GM08714 (cell line): Measurements from ENCODE around the gene CREB5.
A peak's percentile ranks its signal among the peaks of the same experiment; 100 is the strongest.

Experiments used
- H3K4me3 ChIP-seq: fragments of 200-500 bp; sonication (Bioruptor generic); 2 replicates; pipeline ENCODE4 v1.5.1; 2014; ENCODE audit warnings: mild to moderate bottlenecking, low read length, inconsistent platforms
- ZNF274 ChIP-seq: IDR thresholded peaks from 2 replicates; pipeline ENCODE4 v1.6.1; 2012; ENCODE audit warnings: mild to moderate bottlenecking, low read depth, low read length

CREB5 gene

DNA sequence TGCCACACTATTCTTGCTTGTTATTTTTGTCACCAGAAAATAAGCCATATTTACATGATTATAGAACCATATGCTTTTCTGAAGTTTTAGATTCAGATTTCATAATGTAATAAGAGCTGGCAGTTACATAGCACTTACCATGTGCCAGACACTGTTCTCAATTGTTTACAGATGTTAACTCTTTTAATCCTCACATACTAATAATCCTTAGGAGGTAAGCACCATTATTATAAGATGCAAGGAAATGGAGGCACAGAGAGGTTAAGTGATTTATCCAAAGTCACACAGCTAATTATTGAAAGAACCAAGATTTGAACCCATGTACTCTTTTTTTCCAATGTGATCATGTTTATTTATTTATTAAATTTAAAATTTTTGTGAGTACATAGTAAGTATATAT lies 57.2 kb downstream of the CREB5 start:
- TF ChIP-seq ZNF274: no peak
- H3K4me3 ChIP-seq: no peak overlapping the region

DNA sequence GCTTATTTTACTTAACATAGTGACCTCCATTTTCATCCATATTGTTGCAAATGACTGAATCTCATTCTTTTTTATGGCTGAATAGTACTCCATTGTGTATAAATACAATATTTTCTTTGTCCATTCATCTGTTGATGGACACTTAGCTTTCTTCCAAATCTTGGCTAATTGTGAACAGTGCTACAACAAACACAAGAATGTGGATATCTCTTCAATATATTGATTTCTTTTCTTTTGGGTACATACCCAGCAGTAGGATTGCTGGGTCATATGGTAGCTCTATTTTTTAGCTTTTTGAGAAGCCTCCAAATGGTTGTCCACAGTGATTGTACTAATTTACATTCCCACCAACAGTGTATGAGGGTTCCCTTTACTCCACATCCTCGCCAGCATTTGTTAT lies 58.0 kb downstream of the CREB5 start:
- no peak overlapping the region for H3K4me3 ChIP-seq
- TF ChIP-seq ZNF274: no peak

DNA sequence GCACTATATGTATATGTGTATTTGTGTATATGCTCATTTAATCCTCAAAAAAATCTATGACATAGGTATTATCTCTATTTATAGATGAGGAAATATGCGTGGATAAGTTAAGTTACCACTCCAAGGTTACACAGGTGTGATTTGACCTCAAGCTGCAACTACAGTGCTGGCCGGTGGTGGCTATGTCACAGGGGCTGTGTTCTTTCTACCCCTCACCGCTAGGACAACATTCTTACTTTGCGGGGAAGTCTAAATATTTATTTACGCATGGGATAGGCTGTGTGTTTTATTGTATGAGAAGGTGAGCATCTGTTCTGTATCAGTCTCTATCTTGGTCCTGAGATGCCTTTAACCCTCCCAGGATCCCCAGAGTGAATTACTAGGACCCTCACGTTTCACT lies 60.0 kb downstream of the CREB5 start:
- no peak overlapping the region for H3K4me3 ChIP-seq
- no peak for TF ChIP-seq ZNF274

DNA sequence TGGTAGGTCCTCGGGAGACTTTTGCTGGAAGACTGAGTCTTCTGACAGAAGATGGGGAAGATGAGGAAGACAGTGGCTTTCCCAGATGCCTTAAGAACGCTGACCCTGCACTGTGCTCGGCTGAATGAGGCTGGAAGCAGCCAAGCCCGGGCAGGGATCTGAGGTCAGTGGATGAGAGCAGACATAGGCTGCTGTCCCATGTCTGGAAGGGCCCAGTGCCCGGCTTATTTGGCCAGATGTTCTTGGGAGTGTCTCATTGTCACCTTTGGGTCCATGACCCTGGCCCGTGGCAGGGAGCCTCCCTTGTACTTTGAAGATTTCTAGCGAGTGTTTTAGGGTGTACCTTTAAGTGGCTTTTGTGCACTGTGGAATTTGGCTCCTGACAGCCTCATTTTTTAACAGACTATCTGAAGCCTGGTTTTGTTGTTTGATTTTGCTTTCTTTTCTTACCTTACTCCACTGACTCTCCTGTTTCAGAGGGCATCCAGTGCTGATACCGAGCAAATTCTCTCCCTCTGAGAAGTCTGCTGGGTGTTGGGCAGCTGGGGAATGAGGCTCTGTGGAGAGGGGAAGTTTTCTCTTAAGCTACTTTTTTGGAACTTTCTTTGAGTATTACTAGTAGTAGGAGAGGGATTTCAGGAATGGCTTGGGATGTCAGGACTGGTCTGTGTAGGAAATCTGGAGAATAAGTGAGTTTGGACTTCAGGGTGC lies 61.4 kb downstream of the CREB5 start:
- no peak overlapping the region for H3K4me3 ChIP-seq
- no peak for TF ChIP-seq ZNF274

DNA sequence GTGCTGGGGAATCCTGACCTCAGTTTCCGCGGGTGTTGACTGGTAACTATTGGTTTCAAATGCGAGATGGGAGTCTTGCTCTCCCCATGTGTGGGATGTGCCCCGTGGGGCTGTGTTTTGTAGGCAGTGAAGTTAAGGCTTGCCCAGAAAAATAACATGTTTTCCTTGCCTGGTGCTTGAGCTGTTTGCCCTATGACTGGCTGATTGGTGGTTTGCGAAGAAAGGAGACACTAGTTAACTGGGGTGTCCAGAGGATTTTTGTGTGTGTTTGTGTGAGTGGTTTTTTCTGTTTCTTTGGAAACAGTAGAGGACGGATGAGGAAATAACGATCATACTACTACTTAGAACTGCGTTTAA lies 61.9 kb downstream of the CREB5 start:
- no peak overlapping the region for H3K4me3 ChIP-seq
- TF ChIP-seq ZNF274: no peak

DNA sequence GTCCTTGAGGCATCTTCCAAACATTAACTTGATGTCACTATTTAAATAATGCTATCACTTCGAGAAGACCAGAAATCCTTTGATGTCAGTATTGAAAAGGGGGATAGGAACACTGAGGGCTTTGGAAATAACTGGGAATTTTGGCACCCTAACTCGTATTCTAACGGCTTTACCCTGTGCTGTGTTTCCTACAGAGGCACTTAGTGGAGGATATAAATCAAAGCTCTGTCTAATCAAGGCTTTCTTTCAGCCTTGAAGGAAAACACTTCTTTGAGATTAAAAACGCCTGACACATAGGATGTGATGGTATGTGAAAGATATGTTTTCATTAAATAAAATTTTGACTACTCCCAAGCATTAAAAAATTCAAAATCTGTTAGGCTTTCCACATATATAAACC lies 62.3 kb downstream of the CREB5 start:
- TF ChIP-seq ZNF274: no peak
- H3K4me3 ChIP-seq: no peak overlapping the region

DNA sequence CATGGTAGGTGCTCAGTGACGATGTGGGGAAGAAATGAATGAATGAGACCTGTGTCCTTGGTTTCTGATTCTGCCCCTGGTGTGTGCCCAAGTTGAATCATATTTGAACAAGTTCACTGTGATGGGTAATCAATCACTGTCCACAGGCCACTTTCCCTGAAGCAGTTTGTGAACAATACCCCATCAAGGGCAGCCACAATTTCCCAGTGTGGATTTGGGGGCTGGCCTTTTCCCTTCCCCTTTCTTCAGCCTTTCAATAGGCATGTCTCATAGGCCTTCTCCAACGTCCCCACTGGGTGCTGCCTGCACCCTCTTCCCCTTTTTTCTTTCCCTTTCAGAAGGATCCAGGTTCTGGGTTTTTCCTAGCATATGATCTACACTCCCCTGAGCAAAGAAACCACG lies 64.7 kb downstream of the CREB5 start:
- TF ChIP-seq ZNF274: no peak
- no peak overlapping the region for H3K4me3 ChIP-seq

DNA sequence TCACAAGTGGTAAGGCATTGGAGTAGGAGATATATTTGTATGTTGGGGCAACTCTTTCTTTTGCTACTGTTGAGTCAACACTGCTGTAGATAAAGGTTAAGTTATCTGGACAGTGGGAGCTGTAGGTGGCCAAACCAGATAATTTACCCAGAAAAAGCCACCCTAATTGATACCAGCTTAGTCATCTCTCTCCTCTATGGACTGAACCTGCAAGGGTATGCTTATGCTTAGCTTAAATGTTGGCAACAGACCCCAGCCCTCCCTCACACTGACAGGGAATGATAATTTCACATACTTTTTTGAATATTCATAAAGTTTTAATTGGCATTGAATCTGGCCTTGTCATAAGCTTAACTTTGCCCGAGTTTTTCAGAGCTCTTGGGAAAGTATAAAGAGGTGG lies 66.3 kb downstream of the CREB5 start:
- no peak overlapping the region for H3K4me3 ChIP-seq
- TF ChIP-seq ZNF274: no peak

DNA sequence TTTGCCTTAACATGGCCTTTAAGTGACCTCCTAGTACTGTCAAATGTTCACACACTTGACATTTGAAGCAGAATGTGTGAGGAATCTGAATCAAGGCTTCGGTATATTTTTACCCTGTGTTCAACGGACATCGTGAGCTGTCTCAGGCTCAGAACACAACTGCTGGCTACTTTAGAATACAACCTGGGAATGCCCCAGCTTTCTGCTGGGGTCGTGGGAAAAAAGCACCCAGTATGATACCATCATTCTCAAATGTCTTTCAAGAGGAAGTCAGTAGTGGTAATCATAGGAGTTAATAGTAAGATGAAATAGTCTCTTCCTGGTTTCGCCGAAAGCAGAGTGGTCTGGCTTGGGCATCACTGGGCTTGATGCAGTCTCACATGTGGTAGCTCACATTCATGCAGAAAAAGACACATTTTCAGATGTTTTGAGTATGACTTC lies 67.2 kb downstream of the CREB5 start:
- no peak for TF ChIP-seq ZNF274

DNA sequence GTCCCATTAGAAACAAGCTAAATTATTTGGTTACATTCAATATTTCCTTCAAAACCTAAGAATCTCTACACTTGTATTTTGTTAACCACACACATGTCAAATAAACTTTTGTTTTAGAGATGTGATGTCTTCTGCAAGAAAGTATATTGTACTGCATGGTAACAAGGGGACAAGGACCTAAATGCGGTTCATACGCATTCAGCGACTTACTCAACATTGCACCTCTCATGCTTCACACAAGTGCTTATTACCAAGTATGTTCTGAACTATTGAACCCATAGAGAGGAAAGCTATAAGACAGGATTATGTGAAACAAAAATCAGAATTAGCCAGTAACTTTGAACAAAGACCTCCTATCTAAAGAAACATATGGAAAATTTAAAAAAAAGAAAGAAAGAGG lies 68.3 kb downstream of the CREB5 start:
- no peak overlapping the region for H3K4me3 ChIP-seq
- no peak for TF ChIP-seq ZNF274

More for the DNA sequence above, 67.2 kb downstream of the CREB5 start:
- H3K4me3 ChIP-seq: no peak overlapping the region

DNA sequence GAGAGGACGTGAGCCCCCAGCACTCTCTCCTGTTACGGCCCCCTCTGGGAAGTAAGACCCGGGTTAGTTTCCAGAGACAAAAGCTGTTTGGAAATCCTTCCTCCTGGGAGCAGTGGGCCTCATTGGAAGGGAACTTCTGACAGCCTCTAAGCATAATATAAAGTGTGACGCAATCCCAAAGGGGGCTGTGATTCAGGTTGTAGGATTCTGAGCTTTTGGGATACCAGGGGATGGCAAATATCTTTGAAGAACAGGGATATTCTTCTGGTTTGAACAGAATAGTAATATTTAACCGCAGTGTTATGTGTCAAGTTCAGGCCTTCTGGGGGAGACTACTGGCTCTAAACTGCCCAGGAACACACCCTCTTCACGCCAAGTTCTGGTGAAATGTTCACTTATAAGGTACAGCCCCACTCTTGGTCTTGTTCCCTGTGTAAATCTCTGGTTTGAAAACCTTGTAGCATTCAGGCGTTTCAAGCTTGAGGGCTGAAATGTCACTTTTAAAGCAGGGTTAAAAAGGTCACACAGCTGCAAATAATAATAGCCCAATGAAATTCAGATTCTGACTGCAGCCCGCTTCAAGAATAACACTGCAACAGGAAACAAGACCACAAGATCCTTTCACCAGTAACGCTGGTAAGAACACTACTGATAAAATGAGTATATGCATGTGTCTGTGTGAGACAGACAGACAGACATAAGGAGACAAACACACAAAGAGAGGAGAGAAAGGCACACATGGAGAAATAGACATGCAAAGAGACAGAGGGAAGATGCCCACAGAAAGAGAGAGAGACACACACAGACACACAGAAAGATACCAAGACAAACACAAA lies 69.0 kb downstream of the CREB5 start:
- no peak for TF ChIP-seq ZNF274
- H3K4me3 ChIP-seq: peak overlapping the region; percentile 16; the same call in 1 of the 2 replicates

DNA sequence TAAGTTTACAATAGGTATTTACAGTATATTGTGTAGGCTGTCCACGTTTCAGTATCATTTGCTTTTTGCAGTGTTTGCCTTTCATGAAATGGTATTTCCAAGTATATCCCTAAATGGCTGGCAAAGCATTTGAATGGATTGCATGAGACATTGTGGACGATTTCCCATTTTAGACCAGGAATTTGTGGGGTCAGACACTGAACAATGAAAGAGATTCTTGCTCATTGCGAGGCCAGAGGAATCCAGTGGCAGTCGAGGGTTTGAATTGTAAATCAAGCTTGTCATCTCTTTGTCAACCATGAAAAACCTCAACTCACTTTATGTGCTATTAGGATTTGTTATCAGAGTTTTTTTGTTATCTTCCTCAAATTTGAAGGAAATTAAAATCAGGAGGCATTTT lies 70.8 kb downstream of the CREB5 start:
- TF ChIP-seq ZNF274: no peak
- H3K4me3 ChIP-seq: no peak overlapping the region

DNA sequence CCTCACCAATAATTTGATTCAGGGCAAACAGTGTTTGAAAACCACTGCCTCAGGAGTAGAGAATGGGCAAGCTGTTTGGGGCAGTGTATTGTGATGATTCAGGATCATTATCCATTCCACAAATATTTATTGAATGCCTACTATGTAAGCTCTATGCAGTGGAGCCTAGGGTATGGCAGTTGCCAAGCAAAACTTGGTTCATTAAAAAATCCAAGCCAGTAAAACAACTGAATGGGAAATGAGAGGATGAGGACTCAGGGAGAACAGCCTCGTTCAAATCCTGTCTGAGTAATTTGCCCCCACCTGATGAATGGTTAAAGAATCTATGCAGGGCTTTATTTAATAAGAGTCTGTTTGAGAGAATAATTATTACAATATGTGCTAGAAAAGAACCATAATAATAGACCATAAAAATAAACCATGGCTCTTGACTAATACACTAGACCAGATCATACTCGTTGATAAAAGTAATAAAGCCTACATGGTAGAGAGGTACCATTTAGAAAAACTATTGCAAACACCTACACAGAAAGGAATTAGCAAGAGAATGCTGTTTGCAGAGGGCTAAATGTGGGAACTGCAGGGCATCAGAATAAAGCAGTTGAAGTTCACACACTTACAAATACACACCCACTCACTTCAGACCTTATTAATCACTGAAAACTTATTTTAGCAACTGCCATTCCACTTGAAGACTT lies 71.7 kb downstream of the CREB5 start:
- H3K4me3 ChIP-seq: no peak overlapping the region
- no peak for TF ChIP-seq ZNF274

DNA sequence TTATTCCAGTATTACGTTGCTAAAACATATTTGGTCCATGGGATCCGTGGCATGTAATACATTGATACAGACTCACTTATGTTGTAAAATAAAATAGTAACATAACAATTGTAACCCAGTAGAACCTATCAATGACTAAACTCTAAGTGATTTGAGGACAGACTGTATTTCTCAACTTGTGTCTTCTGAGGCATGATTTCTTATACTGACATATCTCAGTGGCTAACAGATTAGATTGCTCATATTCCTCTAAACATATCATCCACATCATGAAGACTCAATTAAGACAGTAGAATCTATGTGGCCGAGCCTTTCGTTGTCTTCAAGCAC lies 72.3 kb downstream of the CREB5 start:
- H3K4me3 ChIP-seq: no peak overlapping the region
- no peak for TF ChIP-seq ZNF274

DNA sequence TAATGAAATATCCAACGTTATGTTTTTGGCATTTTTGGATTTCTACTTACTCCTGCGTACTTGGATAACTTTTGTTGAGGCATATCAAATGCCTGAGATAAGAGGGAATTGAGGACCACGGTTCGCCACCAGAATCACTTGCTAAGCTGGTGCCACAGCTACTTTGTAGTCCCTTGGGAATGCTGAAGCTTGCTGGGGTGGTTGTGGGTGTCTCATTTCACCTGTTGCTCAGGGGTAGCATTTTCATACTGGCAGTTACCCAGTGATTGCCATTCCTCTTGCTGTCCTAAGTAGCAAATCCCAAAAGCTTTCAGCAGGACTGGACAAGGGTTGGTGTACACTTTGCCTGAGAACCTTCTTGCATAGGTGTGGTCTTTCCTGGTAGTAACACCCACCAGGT lies 75.2 kb downstream of the CREB5 start:
- no peak for TF ChIP-seq ZNF274
- no peak overlapping the region for H3K4me3 ChIP-seq
